ENCODE data around the gene INAFM2.

DNA sequence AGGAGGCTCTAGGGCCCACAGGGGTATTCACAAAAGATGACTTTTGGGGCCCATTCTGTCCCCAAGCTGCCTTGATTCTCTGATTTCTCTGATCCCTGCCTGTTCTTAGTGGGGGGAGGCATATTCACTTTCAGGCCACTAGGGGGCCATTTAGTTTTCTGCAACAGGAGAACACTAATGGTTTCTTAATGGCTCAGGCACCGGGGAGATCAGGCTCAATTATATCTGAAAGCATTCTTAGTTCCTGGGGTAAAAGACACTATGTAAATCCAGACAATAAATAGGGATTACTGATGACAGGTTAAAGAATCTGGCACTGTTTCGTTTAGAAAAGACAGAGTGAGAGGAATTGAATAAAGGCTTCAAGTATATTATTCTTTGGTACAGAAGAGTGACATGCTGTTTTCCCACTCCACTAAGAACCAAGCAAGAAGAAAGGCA is 2.5 kb upstream of the INAFM2 start:
- TF ChIP-seq, protein P1, sequence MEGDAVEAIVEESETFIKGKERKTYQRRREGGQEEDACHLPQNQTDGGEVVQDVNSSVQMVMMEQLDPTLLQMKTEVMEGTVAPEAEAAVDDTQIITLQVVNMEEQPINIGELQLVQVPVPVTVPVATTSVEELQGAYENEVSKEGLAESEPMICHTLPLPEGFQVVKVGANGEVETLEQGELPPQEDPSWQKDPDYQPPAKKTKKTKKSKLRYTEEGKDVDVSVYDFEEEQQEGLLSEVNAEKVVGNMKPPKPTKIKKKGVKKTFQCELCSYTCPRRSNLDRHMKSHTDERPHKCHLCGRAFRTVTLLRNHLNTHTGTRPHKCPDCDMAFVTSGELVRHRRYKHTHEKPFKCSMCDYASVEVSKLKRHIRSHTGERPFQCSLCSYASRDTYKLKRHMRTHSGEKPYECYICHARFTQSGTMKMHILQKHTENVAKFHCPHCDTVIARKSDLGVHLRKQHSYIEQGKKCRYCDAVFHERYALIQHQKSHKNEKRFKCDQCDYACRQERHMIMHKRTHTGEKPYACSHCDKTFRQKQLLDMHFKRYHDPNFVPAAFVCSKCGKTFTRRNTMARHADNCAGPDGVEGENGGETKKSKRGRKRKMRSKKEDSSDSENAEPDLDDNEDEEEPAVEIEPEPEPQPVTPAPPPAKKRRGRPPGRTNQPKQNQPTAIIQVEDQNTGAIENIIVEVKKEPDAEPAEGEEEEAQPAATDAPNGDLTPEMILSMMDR (IDR thresholded peaks at IDR 0.05; ENCODE audit: low read length) = peak; percentile 92
- no peak for TF ChIP-seq EZH2 (IDR thresholded peaks at IDR 0.05; ENCODE audit: borderline replicate concordance, low read length)

Data from OCI-LY1 (cell line).